ENCODE results near the gene MEG3. TPM values are rescaled to one million over a fixed set of nuclear protein-coding genes. Genes with fewer than 3 reads are reported as not detected.

Gene MEG3
- total RNA-seq, 1 experiment from 2014 or later: 338 TPM

GRCh38 chr14:100788942-100789341 is 37.0 kb upstream of the MEG3 start:
- POLR2A ChIA-PET: no interaction called here
- H3K27ac Mint-ChIP-seq: no peak overlapping the region
- no peaks in the 10 kb centered on the region; the same call in 1 of the 2 replicates for H3K27me3 Mint-ChIP-seq (ENCODE audit: low read depth)
- H3K4me1 Mint-ChIP-seq: peaks cover 19% of the 10 kb centered on the region
- CTCF ChIA-PET: interaction anchor here (1.0 to 1.6 kb wide), 2 partner anchors 10 to 16 kb away, joined by 3 to 4 read pairs; no protein-coding TSS in a partner anchor
- DNase-seq (ENCODE audit: low spot score) (no peak), ATAC-seq (no peak; the same call in 1 of the 2 replicates)
- TF ChIP-seq MAX (CRISPR knock-in tag; IDR thresholded peaks at IDR 0.05) (0 out of 2 replicates have a peak, but pooled peaks have one; percentile 20), SMAD4 (CRISPR knock-in tag; IDR thresholded peaks at IDR 0.05) (no peak), PREB (CRISPR knock-in tag; IDR thresholded peaks at IDR 0.05; ENCODE audit: borderline replicate concordance) (no peak), FOXK1 (CRISPR knock-in tag; IDR thresholded peaks at IDR 0.05) (no peak)
- H3K9me3 Mint-ChIP-seq: no peaks in the 10 kb centered on the region
- no peak overlapping the region for H3K4me3 Mint-ChIP-seq
- H3K36me3 Mint-ChIP-seq: no peaks in the 10 kb centered on the region

GRCh38 chr14:100789460-100790417 is 36.2 kb upstream of the MEG3 start:
- peaks cover 23% of the 10 kb centered on the region for H3K4me1 Mint-ChIP-seq
- ChIA-PET POLR2A (no interaction called here), CTCF (interaction anchor here (1.4 to 1.6 kb wide), 2 partner anchors 11 to 80 kb away, joined by 4 read pairs; no protein-coding TSS in a partner anchor)
- no peak overlapping the region for H3K4me3 Mint-ChIP-seq
- no peak overlapping the region for H3K27ac Mint-ChIP-seq
- H3K36me3 Mint-ChIP-seq: no peaks in the 10 kb centered on the region
- TF ChIP-seq, protein P1, sequence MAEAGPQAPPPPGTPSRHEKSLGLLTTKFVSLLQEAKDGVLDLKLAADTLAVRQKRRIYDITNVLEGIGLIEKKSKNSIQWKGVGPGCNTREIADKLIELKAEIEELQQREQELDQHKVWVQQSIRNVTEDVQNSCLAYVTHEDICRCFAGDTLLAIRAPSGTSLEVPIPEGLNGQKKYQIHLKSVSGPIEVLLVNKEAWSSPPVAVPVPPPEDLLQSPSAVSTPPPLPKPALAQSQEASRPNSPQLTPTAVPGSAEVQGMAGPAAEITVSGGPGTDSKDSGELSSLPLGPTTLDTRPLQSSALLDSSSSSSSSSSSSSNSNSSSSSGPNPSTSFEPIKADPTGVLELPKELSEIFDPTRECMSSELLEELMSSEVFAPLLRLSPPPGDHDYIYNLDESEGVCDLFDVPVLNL (CRISPR knock-in tag; IDR thresholded peaks at IDR 0.05; ENCODE audit: borderline replicate concordance, low read depth): no peak
- TF ChIP-seq ZNF281 (CRISPR knock-in tag; IDR thresholded peaks at IDR 0.05) (no peak), ZNF121 (CRISPR knock-in tag; IDR thresholded peaks at IDR 0.05) (no peak), ZNF512 (CRISPR knock-in tag; IDR thresholded peaks at IDR 0.05; ENCODE audit: borderline replicate concordance) (no peak), NR1H2 (CRISPR knock-in tag; IDR thresholded peaks at IDR 0.05) (no peak)
- no peak for DNase-seq (ENCODE audit: low spot score)
- ATAC-seq: no peak
- no peaks in the 10 kb centered on the region for H3K9me3 Mint-ChIP-seq
- no peaks in the 10 kb centered on the region; the same call in 1 of the 2 replicates for H3K27me3 Mint-ChIP-seq (ENCODE audit: low read depth)

- no peaks in the 10 kb centered on the region for H3K36me3 Mint-ChIP-seq
- POLR2A ChIA-PET: no interaction called here
- no peaks in the 10 kb centered on the region; the same call in 1 of the 2 replicates for H3K27me3 Mint-ChIP-seq (ENCODE audit: low read depth)
- H3K4me3 Mint-ChIP-seq: no peak overlapping the region
- no peak for DNase-seq (ENCODE audit: low spot score)
- no peaks in the 10 kb centered on the region for H3K9me3 Mint-ChIP-seq
- no peak overlapping the region for H3K27ac Mint-ChIP-seq
- peaks cover 23% of the 10 kb centered on the region for H3K4me1 Mint-ChIP-seq
- no peak for ATAC-seq
- CTCF ChIA-PET: interaction anchor here (1.4 kb wide), 1 partner anchor 81 kb away, joined by 4 read pairs; no protein-coding TSS in a partner anchor
- TF ChIP-seq ZNF281 (CRISPR knock-in tag; IDR thresholded peaks at IDR 0.05) (no peak), ZNF219 (CRISPR knock-in tag; IDR thresholded peaks at IDR 0.05; ENCODE audit: borderline replicate concordance) (no peak), FOXK1 (CRISPR knock-in tag; IDR thresholded peaks at IDR 0.05) (no peak), RELA (CRISPR knock-in tag; IDR thresholded peaks at IDR 0.05; ENCODE audit: borderline replicate concordance) (no peak), JUN (CRISPR knock-in tag; IDR thresholded peaks at IDR 0.05) (no peak), PREB (CRISPR knock-in tag; IDR thresholded peaks at IDR 0.05; ENCODE audit: borderline replicate concordance) (no peak), ZBTB21 (CRISPR knock-in tag; IDR thresholded peaks at IDR 0.05; ENCODE audit: borderline replicate concordance) (no peak)
- TF ChIP-seq, protein P1 (CRISPR knock-in tag; IDR thresholded peaks at IDR 0.05; ENCODE audit: borderline replicate concordance, low read depth): no peak
Observed at GRCh38 chr14:100790502-100791347, 35.2 kb upstream of the MEG3 start.
